Natural killer cell (primary cell): Measurements from ENCODE around the gene ATP6V1A. TPM values are rescaled to one million over a fixed set of nuclear protein-coding genes. Genes with fewer than 3 reads are reported as not detected.

Experiments
- ATAC-seq, 3 donors: fragments of 150-1000 bp in 2 of 3; fragments of 200-7000 bp in 1 of 3; cut with Tn5 transposase; 1 replicate in 1 of 3; 2 replicates in 2 of 3; pipeline ENCODE4 v1.10.0; 2021; ENCODE audit warnings: mild to moderate bottlenecking in 2 of 3, moderate library complexity in 2 of 3
- DNase-seq, 2 donors: peaks; one replicate each; pipeline versions ENCODE4 v3.0.0 to v3.0.0-alpha.2; 2013 to 2021; ENCODE audit warnings: mixed read lengths in 1 of 2
- H3K27ac ChIP-seq: one replicate; pipeline ENCODE4 v1.5.1; 2013; ENCODE audit warnings: mild to moderate bottlenecking, low read length
- H3K27me3 ChIP-seq: one replicate; pipeline ENCODE4 v1.6.1; 2013; ENCODE audit warnings: low read length; ENCODE audit not compliant: control insufficient read depth, insufficient read depth
- H3K36me3 ChIP-seq: one replicate; pipeline ENCODE4 v1.6.1; 2013; ENCODE audit warnings: low read length; ENCODE audit not compliant: control insufficient read depth, insufficient read depth
- H3K4me1 ChIP-seq: one replicate; pipeline ENCODE4 v1.6.1; 2013; ENCODE audit warnings: low read length; ENCODE audit not compliant: control insufficient read depth, insufficient read depth
- H3K4me3 ChIP-seq: one replicate; pipeline ENCODE4 v1.5.1; 2013; ENCODE audit warnings: low read length
- H3K9me3 ChIP-seq: one replicate; pipeline ENCODE4 v1.6.1; 2013; ENCODE audit warnings: low read length; ENCODE audit not compliant: control insufficient read depth, insufficient read depth
- H3K27ac Mint-ChIP-seq, 2 donors: one replicate each; pipeline ENCODE4 v1.8.0; 2022; ENCODE audit warnings: mild to moderate bottlenecking in 2 of 2, mixed read lengths in 2 of 2, moderate library complexity in 1 of 2
- H3K27me3 Mint-ChIP-seq, 2 donors: one replicate each; pipeline ENCODE4 v1.8.0; 2022; ENCODE audit warnings: low read depth in 2 of 2, mixed read lengths in 2 of 2
- H3K36me3 Mint-ChIP-seq: one replicate; pipeline ENCODE4 v1.8.0; 2022; ENCODE audit warnings: mixed read lengths
- H3K4me1 Mint-ChIP-seq, 2 donors: one replicate each; pipeline ENCODE4 v1.8.0; 2022; ENCODE audit warnings: mixed read lengths in 2 of 2
- H3K4me3 Mint-ChIP-seq: one replicate; pipeline ENCODE4 v1.8.0; 2022; ENCODE audit warnings: mild to moderate bottlenecking, moderate library complexity, mixed read lengths
- H3K9me3 Mint-ChIP-seq, 2 donors: one replicate each; pipeline ENCODE4 v1.8.0; 2022; ENCODE audit warnings: mixed read lengths in 2 of 2
- CTCF ChIP-seq: fragments of 200-600 bp; IDR thresholded peaks from one replicate; pipeline ENCODE4 v1.8.0; 2022; ENCODE audit warnings: antibody characterized with exemption
- WGBS: methylation state at CpG from one replicate; pipeline ENCODE4 v1.1.7; 2013; ENCODE audit warnings: missing lambda C conversion rate; ENCODE audit not compliant: insufficient coverage; 5-methylcytosine and 5-hydroxymethylcytosine counted together
- intact Hi-C: fragments of 100-400 bp; cut with micrococcal nuclease; formaldehyde crosslinking; loops from one replicate; pipeline ENCODE4 v1.14.2; 2022
- total RNA-seq, 4 donors: library from RNA; stranded (reverse); fragments of 120-200 nt in 1 of 4; gene quantifications; one replicate each; pipeline versions ENCODE4 v1.2.3 to v1.2.4, GENCODE V29; 2013 to 2022

ATP6V1A gene
- total RNA-seq, 3 donors from 2014 or later (not counting 1 experiment from before 2014, with no cell fraction given), result 26.3 to 31.9 (median 30.0) TPM

- intact Hi-C loops, result no loop called here
- no peaks in the 10 kb centered on the region for H3K9me3 ChIP-seq
- Mint-ChIP-seq H3K27ac (peak overlapping the region; percentile 59 to 60), H3K27me3 (no peaks in the 10 kb centered on the region), H3K4me1 (peaks cover 36 to 39% of the 10 kb centered on the region in 2 donors), H3K9me3 (no peaks in the 10 kb centered on the region), H3K4me3 (no peak overlapping the region), H3K36me3 (peaks cover 12% of the 10 kb centered on the region)
- 30% methylated on average over 2 of the region's 3 CpGs for WGBS
- H3K4me3 ChIP-seq, result no peak overlapping the region
- H3K36me3 ChIP-seq, result peaks cover 42% of the 10 kb centered on the region
- ATAC-seq (no peak), DNase-seq (no peak)
- H3K27me3 ChIP-seq, result no peaks in the 10 kb centered on the region
- no peaks in the 10 kb centered on the region for H3K4me1 ChIP-seq
- TF ChIP-seq CTCF, result no peak
- H3K27ac ChIP-seq, result no peak overlapping the region
Observed at GRCh38 chr3:113721636-113722035, 25.2 kb upstream of the ATP6V1A start.

GRCh38 chr3:113728661-113729060, 18.2 kb upstream of the ATP6V1A start:
- Mint-ChIP-seq H3K27me3 (no peaks in the 10 kb centered on the region), H3K27ac (no peak overlapping the region), H3K4me1 (peaks cover 36 to 46% of the 10 kb centered on the region in 2 donors), H3K9me3 (no peaks in the 10 kb centered on the region), H3K4me3 (no peak overlapping the region), H3K36me3 (no peaks in the 10 kb centered on the region)
- H3K36me3 ChIP-seq, result peaks cover 8% of the 10 kb centered on the region
- no peaks in the 10 kb centered on the region for H3K9me3 ChIP-seq
- TF ChIP-seq CTCF, result no peak
- intact Hi-C loops, result no loop called here
- 93% methylated on average over 2 of the region's 2 CpGs for WGBS
- ATAC-seq (no peak), DNase-seq (no peak)
- H3K27ac ChIP-seq, result no peak overlapping the region
- no peaks in the 10 kb centered on the region for H3K4me1 ChIP-seq
- no peak overlapping the region for H3K4me3 ChIP-seq
- no peaks in the 10 kb centered on the region for H3K27me3 ChIP-seq

- H3K36me3 Mint-ChIP-seq, result no peaks in the 10 kb centered on the region
- ATAC-seq (no peak), DNase-seq (no peak)
- H3K27me3 Mint-ChIP-seq, result no peaks in the 10 kb centered on the region
- Histone ChIP-seq H3K4me1 (no peaks in the 10 kb centered on the region), H3K27ac (no peak overlapping the region), H3K4me3 (no peak overlapping the region), H3K36me3 (peaks cover 8% of the 10 kb centered on the region), H3K9me3 (no peaks in the 10 kb centered on the region), H3K27me3 (no peaks in the 10 kb centered on the region)
- H3K4me1 Mint-ChIP-seq, result peaks cover 25 to 35% of the 10 kb centered on the region in 2 donors
- no peak overlapping the region for H3K4me3 Mint-ChIP-seq
- 100% methylated on average over 1 of the region's 1 CpG for WGBS
- TF ChIP-seq CTCF, result no peak
- no peaks in the 10 kb centered on the region for H3K9me3 Mint-ChIP-seq
- intact Hi-C loops, result loop anchor here (10.0 kb wide), 1 partner anchor 684 kb away; no protein-coding TSS in a partner anchor
- peak overlapping the region; percentile 18 to 45 for H3K27ac Mint-ChIP-seq
Observed at GRCh38 chr3:113730550-113730949, 16.3 kb upstream of the ATP6V1A start.

- peak overlapping the region in 1 of 2 donors; percentile 14 for H3K27ac Mint-ChIP-seq
- intact Hi-C loops, result loop anchor here (10.0 kb wide), 1 partner anchor 683 kb away; no protein-coding TSS in a partner anchor
- H3K4me1 ChIP-seq, result peaks cover 2% of the 10 kb centered on the region
- no peaks in the 10 kb centered on the region for H3K27me3 Mint-ChIP-seq
- 67% methylated on average over 3 of the region's 4 CpGs for whole genome bisulfite sequencing
- H3K9me3 ChIP-seq, result no peaks in the 10 kb centered on the region
- H3K4me1 Mint-ChIP-seq, result peaks cover 32 to 33% of the 10 kb centered on the region in 2 donors
- H3K27me3 ChIP-seq, result no peaks in the 10 kb centered on the region
- no peaks in the 10 kb centered on the region for H3K9me3 Mint-ChIP-seq
- TF ChIP-seq CTCF, result no peak
- no peak overlapping the region for H3K4me3 ChIP-seq
- peaks cover 8% of the 10 kb centered on the region for H3K36me3 ChIP-seq
- no peak for DNase-seq
- no peak for ATAC-seq
- no peaks in the 10 kb centered on the region for H3K36me3 Mint-ChIP-seq
- H3K27ac ChIP-seq, result no peak overlapping the region
- no peak overlapping the region for H3K4me3 Mint-ChIP-seq
Observed at GRCh38 chr3:113731694-113732093, 15.1 kb upstream of the ATP6V1A start.
